H9 (cell line): ENCODE measurements around the gene SSBP2. TPM values are rescaled to one million over a fixed set of nuclear protein-coding genes. Genes with fewer than 3 reads are reported as not detected.

Source experiments
- DNase-seq: peaks from one replicate; pipeline ENCODE4 v3.0.0-alpha.2; 2017
- H2AFZ ChIP-seq: one replicate; pipeline ENCODE4 v1.6.1; 2013; ENCODE audit warnings: mild to moderate bottlenecking, low read length, control low read depth, moderate library complexity
- H2AK5ac ChIP-seq: 2 replicates; pipeline ENCODE4 v1.6.1; 2013; ENCODE audit warnings: low read length, control low read depth, mixed read lengths; ENCODE audit not compliant: insufficient read length
- H2BK120ac ChIP-seq: one replicate; pipeline ENCODE4 v1.6.1; 2013; ENCODE audit warnings: low read depth, mild to moderate bottlenecking, low read length, control low read depth, inconsistent platforms; ENCODE audit not compliant: poor library complexity, severe bottlenecking
- H2BK12ac ChIP-seq: 2 replicates; pipeline ENCODE4 v1.6.1; 2013; ENCODE audit warnings: low read length, control low read depth, mixed read lengths, low read depth; ENCODE audit not compliant: insufficient read length
- H2BK15ac ChIP-seq: 2 replicates; pipeline ENCODE4 v1.6.1; 2013; ENCODE audit warnings: low read depth, low read length, control low read depth
- H2BK20ac ChIP-seq: one replicate; pipeline ENCODE4 v1.6.1; 2013; ENCODE audit warnings: low read depth, mild to moderate bottlenecking, low read length, control low read depth, inconsistent platforms; ENCODE audit not compliant: poor library complexity, severe bottlenecking
- H2BK5ac ChIP-seq: 2 replicates; pipeline ENCODE4 v1.6.1; 2013; ENCODE audit warnings: low read length, control low read depth, mixed read lengths; ENCODE audit not compliant: insufficient read length
- H3K14ac ChIP-seq: 2 replicates; pipeline ENCODE4 v1.6.1; 2013; ENCODE audit warnings: low read length, control low read depth; ENCODE audit not compliant: insufficient read depth
- H3K18ac ChIP-seq: 2 replicates; pipeline ENCODE4 v1.6.1; 2013; ENCODE audit warnings: low read depth, mild to moderate bottlenecking, mixed read lengths, low read length, control low read depth; ENCODE audit not compliant: insufficient read length
- H3K23ac ChIP-seq: 2 replicates; pipeline ENCODE4 v1.6.1; 2013; ENCODE audit warnings: low read length, control low read depth, mixed read lengths, low read depth; ENCODE audit not compliant: insufficient read length
- H3K23me2 ChIP-seq: 2 replicates; pipeline ENCODE4 v1.6.1; 2013; ENCODE audit warnings: low read depth, mild to moderate bottlenecking, mixed read lengths, low read length, control low read depth; ENCODE audit not compliant: insufficient read length, poor library complexity, severe bottlenecking
- H3K27ac ChIP-seq: 2 replicates; pipeline ENCODE4 v1.5.1; 2013; ENCODE audit warnings: low read length, control low read depth, mixed read lengths, low read depth; ENCODE audit not compliant: insufficient read length
- H3K27me3 ChIP-seq: 2 replicates; pipeline ENCODE4 v1.6.1; 2013; ENCODE audit warnings: low read length, control low read depth, inconsistent platforms; ENCODE audit not compliant: insufficient read depth
- H3K4ac ChIP-seq: 2 replicates; pipeline ENCODE4 v1.6.1; 2013; ENCODE audit warnings: low read depth, mild to moderate bottlenecking, control low read depth, inconsistent platforms, low read length, moderate library complexity
- H3K4me1 ChIP-seq: 2 replicates; pipeline ENCODE4 v1.6.1; 2013; ENCODE audit warnings: low read length, control low read depth, inconsistent platforms; ENCODE audit not compliant: insufficient read depth
- H3K4me2 ChIP-seq: 2 replicates; pipeline ENCODE4 v1.6.1; 2013; ENCODE audit warnings: low read length, control low read depth, mixed read lengths; ENCODE audit not compliant: insufficient read length, insufficient read depth
- H3K56ac ChIP-seq: 2 replicates; pipeline ENCODE4 v1.6.1; 2013; ENCODE audit warnings: low read depth, mild to moderate bottlenecking, mixed read lengths, low read length, control low read depth; ENCODE audit not compliant: insufficient read length
- H3K79me1 ChIP-seq: 2 replicates; pipeline ENCODE4 v1.6.1; 2013; ENCODE audit warnings: low read depth, mild to moderate bottlenecking, moderate library complexity, low read length, control low read depth, inconsistent platforms; ENCODE audit not compliant: insufficient read depth, poor library complexity, severe bottlenecking
- H3K79me2 ChIP-seq: 2 replicates; pipeline ENCODE4 v1.6.1; 2013; ENCODE audit warnings: low read length, control low read depth, inconsistent platforms; ENCODE audit not compliant: insufficient read depth
- H3K9ac ChIP-seq: 2 replicates; pipeline ENCODE4 v1.6.1; 2013; ENCODE audit warnings: low read length, control low read depth, mixed read lengths; ENCODE audit not compliant: insufficient read length; ENCODE audit errors: extremely low read depth
- H3K9me3 ChIP-seq: one replicate; pipeline ENCODE4 v1.6.1; 2013; ENCODE audit warnings: low read depth, low read length, inconsistent platforms; ENCODE audit not compliant: control insufficient read depth
- H3T11ph ChIP-seq: one replicate; pipeline ENCODE4 v1.6.1; 2013; ENCODE audit warnings: mild to moderate bottlenecking, low read length, control low read depth, inconsistent platforms
- H4K20me1 ChIP-seq: one replicate; pipeline ENCODE4 v1.6.1; 2013; ENCODE audit not compliant: control insufficient read depth, insufficient read length, insufficient read depth
- H4K5ac ChIP-seq: 2 replicates; pipeline ENCODE4 v1.6.1; 2013; ENCODE audit warnings: low read depth, mild to moderate bottlenecking, mixed read lengths, low read length, control low read depth; ENCODE audit not compliant: insufficient read length
- H4K8ac ChIP-seq: replicated peaks from 2 replicates; pipeline ENCODE4 v1.6.1; 2013; ENCODE audit warnings: low read length, control low read depth, mixed read lengths, low read depth; ENCODE audit not compliant: insufficient read length
- H4K91ac ChIP-seq: 2 replicates; pipeline ENCODE4 v1.6.1; 2013; ENCODE audit warnings: low read depth, mild to moderate bottlenecking, moderate library complexity, mixed read lengths, low read length, control low read depth; ENCODE audit not compliant: insufficient read length
- H3K27ac Mint-ChIP-seq, 3 experiments: 2 replicates in 2 of 3; 3 replicates in 1 of 3; pipeline ENCODE4 v1.8.0; 2020 to 2021; ENCODE audit warnings: mixed read lengths in 3 of 3, mild to moderate bottlenecking in 1 of 3, moderate library complexity in 1 of 3
- H3K27me3 Mint-ChIP-seq: 2 replicates; pipeline ENCODE4 v1.8.0; 2021; ENCODE audit warnings: low read depth, mild to moderate bottlenecking, moderate library complexity, mixed read lengths
- H3K36me3 Mint-ChIP-seq, 3 experiments: 2 replicates in 2 of 3; 3 replicates in 1 of 3; pipeline ENCODE4 v1.8.0; 2020 to 2021; ENCODE audit warnings: low read depth in 3 of 3, mixed read lengths in 3 of 3; ENCODE audit not compliant: insufficient read depth in 1 of 3
- H3K4me1 Mint-ChIP-seq, 2 experiments: 2 replicates each; pipeline ENCODE4 v1.8.0; 2020; ENCODE audit warnings: mixed read lengths in 2 of 2
- H3K4me3 Mint-ChIP-seq, 2 experiments: 2 replicates in 1 of 2; 3 replicates in 1 of 2; pipeline ENCODE4 v1.8.0; 2020 to 2021; ENCODE audit warnings: mild to moderate bottlenecking in 2 of 2, mixed read lengths in 2 of 2, moderate library complexity in 1 of 2
- H3K9me3 Mint-ChIP-seq, 2 experiments: 2 replicates in 1 of 2; 3 replicates in 1 of 2; pipeline ENCODE4 v1.8.0; 2020; ENCODE audit warnings: mild to moderate bottlenecking in 2 of 2, mixed read lengths in 2 of 2, moderate library complexity in 1 of 2
- CTCF ChIP-seq: fragments of 200-600 bp; sonication (generic); conservative IDR thresholded peaks from 3 replicates; pipeline ENCODE4 v1.8.0; 2021; ENCODE audit warnings: antibody characterized with exemption, mild to moderate bottlenecking
- WGBS: extraction: QIAGEN DNeasy Blood & Tissue Kit; methylation state at CpG from one replicate; pipeline ENCODE4 v1.1.7; 2013; ENCODE audit warnings: missing lambda C conversion rate, low lambda C conversion rate, mixed read lengths; ENCODE audit not compliant: insufficient read length; ENCODE audit errors: extremely low coverage; 5-methylcytosine and 5-hydroxymethylcytosine counted together
- total RNA-seq: library from RNA; stranded (reverse); gene quantifications from 2 replicates; pipeline ENCODE4 v1.2.1, GENCODE V29; 2021

Gene SSBP2
- total RNA-seq, 1 experiment from 2014 or later, result 35.6 TPM

GRCh38 chr5:81383867-81384266 is 367.0 kb downstream of the SSBP2 start:
- Histone ChIP-seq H3K9me3 (no peaks in the 10 kb centered on the region), H3K9ac (no peak overlapping the region), H2BK5ac (no peak overlapping the region), H3K23me2 (no peaks in the 10 kb centered on the region), H3K56ac (no peak overlapping the region), H4K5ac (no peak overlapping the region), H3K27ac (no peak overlapping the region), H2BK15ac (no peak overlapping the region), H2BK12ac (no peak overlapping the region), H2BK120ac (no peak overlapping the region), H4K91ac (no peak overlapping the region), H4K20me1 (no peaks in the 10 kb centered on the region), H3K4me2 (no peak overlapping the region), H4K8ac (no peak overlapping the region), H2AK5ac (no peak overlapping the region), H3K23ac (no peak overlapping the region), H2AFZ (no peak overlapping the region), H3K79me1 (no peaks in the 10 kb centered on the region), H3K27me3 (no peaks in the 10 kb centered on the region), H3K4me1 (no peaks in the 10 kb centered on the region), H3K14ac (no peak overlapping the region), H3K79me2 (no peaks in the 10 kb centered on the region), H3K4ac (no peak overlapping the region), H3T11ph (no peak overlapping the region), H3K18ac (no peak overlapping the region), H2BK20ac (no peak overlapping the region)
- no peaks in the 10 kb centered on the region for H3K4me1 Mint-ChIP-seq
- no peak overlapping the region for H3K4me3 Mint-ChIP-seq
- H3K36me3 Mint-ChIP-seq, result no peaks in the 10 kb centered on the region
- H3K27ac Mint-ChIP-seq, result no peak overlapping the region
- no peak for DNase-seq
- H3K27me3 Mint-ChIP-seq, result peaks cover 2% of the 10 kb centered on the region; the same call in 1 of the 2 replicates
- no peak for TF ChIP-seq CTCF
- no CpG with 5 or more reads among the region's 2 CpGs for WGBS
- H3K9me3 Mint-ChIP-seq, result no peaks in the 10 kb centered on the region
